Measurements from ENCODE around the gene SOHLH1. TPM values are rescaled to one million over a fixed set of nuclear protein-coding genes. Genes with fewer than 3 reads are reported as not detected.
"Not testable (repeated sequence)": the region's sequence is repeated elsewhere in the genome, so short reads cannot be mapped to it uniquely, and the experiment has no call there.

Gene SOHLH1
- total RNA-seq, 1 donor from 2014 or later = not detected

- Histone ChIP-seq H3K4me1 (no peaks in the 10 kb centered on the region), H3K27me3 (no peaks in the 10 kb centered on the region), H3K4me3 (no peak overlapping the region), H3K9me3 (no peaks in the 10 kb centered on the region), H3K27ac (no peak overlapping the region), H3K36me3 (no peaks in the 10 kb centered on the region)
- TF ChIP-seq CTCF (IDR thresholded peaks at IDR 0.05) = no peak
- no peak for DNase-seq (ENCODE audit: low spot score in 2 of 2)
- intact Hi-C loops (cut with DNase I) = no loop called here
Observed at GRCh38 chr9:135669616-135670285, 29.5 kb downstream of the SOHLH1 start.

GRCh38 chr9:135669018-135669417, 30.3 kb downstream of the SOHLH1 start:
- H3K36me3 ChIP-seq; H3K4me3 ChIP-seq; H3K4me1 ChIP-seq; DNase-seq (ENCODE audit: low spot score in 2 of 2); H3K27ac ChIP-seq; intact Hi-C loops (cut with DNase I); H3K9me3 ChIP-seq; H3K27me3 ChIP-seq: not testable (repeated sequence)

- no peak overlapping the region for H3K4me3 ChIP-seq
- H3K27ac ChIP-seq = no peak overlapping the region
- intact Hi-C loops (cut with DNase I) = no loop called here
- TF ChIP-seq CTCF (IDR thresholded peaks at IDR 0.05) = no peak
- no peak for DNase-seq (ENCODE audit: low spot score in 2 of 2)
- no peaks in the 10 kb centered on the region for H3K9me3 ChIP-seq
- no peaks in the 10 kb centered on the region for H3K27me3 ChIP-seq
- no peaks in the 10 kb centered on the region for H3K4me1 ChIP-seq
- no peaks in the 10 kb centered on the region for H3K36me3 ChIP-seq
Observed at GRCh38 chr9:135667463-135668001, 31.7 kb downstream of the SOHLH1 start.

- no peak for TF ChIP-seq CTCF (IDR thresholded peaks at IDR 0.05)
- no peaks in the 10 kb centered on the region for H3K9me3 ChIP-seq
- intact Hi-C loops (cut with DNase I) = no loop called here
- no peak overlapping the region for H3K27ac ChIP-seq
- H3K4me1 ChIP-seq = no peaks in the 10 kb centered on the region
- H3K36me3 ChIP-seq = no peaks in the 10 kb centered on the region
- H3K4me3 ChIP-seq = no peak overlapping the region
- no peaks in the 10 kb centered on the region for H3K27me3 ChIP-seq
- no peak for DNase-seq (ENCODE audit: low spot score in 2 of 2)
Observed at GRCh38 chr9:135666534-135667462, 32.5 kb downstream of the SOHLH1 start.

- H3K27me3 ChIP-seq = no peaks in the 10 kb centered on the region
- intact Hi-C loops (cut with DNase I) = no loop called here
- H3K36me3 ChIP-seq = no peaks in the 10 kb centered on the region
- no peaks in the 10 kb centered on the region for H3K9me3 ChIP-seq
- H3K4me3 ChIP-seq = no peak overlapping the region
- no peak for TF ChIP-seq CTCF (IDR thresholded peaks at IDR 0.05)
- H3K27ac ChIP-seq = no peak overlapping the region
- H3K4me1 ChIP-seq = no peaks in the 10 kb centered on the region
- peak in 1 of 2 donors; percentile 48 for DNase-seq (ENCODE audit: low spot score in 2 of 2)
Observed at GRCh38 chr9:135665795-135666189, 33.5 kb downstream of the SOHLH1 start.
